K562 (cell line): Measurements from ENCODE around the gene GPR153. TPM values are rescaled to one million over a fixed set of nuclear protein-coding genes. Genes with fewer than 3 reads are reported as not detected.

Experiments
- ARID4B ChIP-seq: sonication (generic); formaldehyde crosslinking; IDR thresholded peaks from 2 replicates; pipeline ENCODE4 v1.8.0; 2022; ENCODE audit warnings: mild to moderate bottlenecking, missing genetic modification reagents
- CCNT2 ChIP-seq: IDR thresholded peaks from 2 replicates; pipeline ENCODE4 v1.6.1; 2011; ENCODE audit warnings: borderline replicate concordance, low read depth, mild to moderate bottlenecking, moderate library complexity, mixed read lengths, low read length; ENCODE audit not compliant: insufficient read length; ENCODE audit errors: extremely low read depth
- CREB3 ChIP-seq: fragments of 450-650 bp; conservative IDR thresholded peaks from 2 replicates; pipeline ENCODE4 v1.6.1; 2016; ENCODE audit warnings: missing genetic modification characterization, low read depth, mild to moderate bottlenecking, missing compliant biosample characterization, moderate library complexity
- CREB3L1 ChIP-seq: fragments of 450-650 bp; IDR thresholded peaks from 2 replicates; pipeline ENCODE4 v1.6.1; 2014; ENCODE audit warnings: low read depth, mild to moderate bottlenecking, moderate library complexity, borderline replicate concordance
- CTBP1 ChIP-seq: fragments of 450-650 bp; IDR thresholded peaks from 2 replicates; pipeline ENCODE4 v1.6.1; 2016; ENCODE audit warnings: borderline replicate concordance
- CXXC5 ChIP-seq: fragments of 250-450 bp; sonication (Bioruptor Pico); IDR thresholded peaks from 2 replicates; pipeline ENCODE4 v1.8.0; 2022; ENCODE audit warnings: inconsistent platforms, mild to moderate bottlenecking, moderate library complexity
- FOSL1 ChIP-seq: fragments of 200-800 bp; sonication (Bioruptor generic); conservative IDR thresholded peaks from 2 replicates; pipeline ENCODE4 v1.6.1; 2016; ENCODE audit warnings: missing genetic modification characterization, missing compliant biosample characterization
- JUNB ChIP-seq: fragments of 450-650 bp; formaldehyde crosslinking; conservative IDR thresholded peaks from 2 replicates; pipeline ENCODE4 v1.4.0; 2020; ENCODE audit warnings: mild to moderate bottlenecking
- KDM2B ChIP-seq: fragments of 250-450 bp; sonication (Bioruptor Pico); IDR thresholded peaks from 2 replicates; pipeline ENCODE4 v1.8.0; 2021; ENCODE audit warnings: mild to moderate bottlenecking, moderate library complexity
- NR1H2 ChIP-seq: sonication (generic); formaldehyde crosslinking; IDR thresholded peaks from 2 replicates; pipeline ENCODE4 v1.4.0; 2020; ENCODE audit warnings: mild to moderate bottlenecking, missing genetic modification reagents
- PCBP1 ChIP-seq: fragments of 200-400 bp; formaldehyde crosslinking; IDR thresholded peaks from 2 replicates; pipeline ENCODE4 v1.6.1; 2018; ENCODE audit warnings: mild to moderate bottlenecking, low read depth, low read length; ENCODE audit not compliant: poor library complexity, severe bottlenecking
- RB1 ChIP-seq: fragments of 450-650 bp; IDR thresholded peaks from 2 replicates; pipeline ENCODE4 v1.6.1; 2017; ENCODE audit warnings: low read depth, mild to moderate bottlenecking
- SMARCB1 ChIP-seq: IDR thresholded peaks from 2 replicates; pipeline ENCODE4 v1.6.1; 2011; ENCODE audit warnings: improper control_type of control experiment, low read depth; ENCODE audit not compliant: insufficient read length
- TEAD1 ChIP-seq, 2 experiments: fragments of 450-650 bp in 1 of 2; sonication (generic) in 1 of 2; formaldehyde crosslinking; IDR thresholded peaks; 2 replicates each; pipeline versions ENCODE4 v1.4.0 to v1.8.0; 2020 to 2022; ENCODE audit warnings: mild to moderate bottlenecking in 2 of 2, missing genetic modification reagents in 1 of 2
- TRIM24 ChIP-seq, 2 experiments: fragments of 450-650 bp; IDR thresholded peaks; 2 replicates each; pipeline ENCODE4 v1.6.1; 2016
- VEZF1 ChIP-seq: fragments of 200-800 bp; sonication (Bioruptor generic); IDR thresholded peaks from 2 replicates; pipeline ENCODE4 v1.6.1; 2017; ENCODE audit warnings: missing genetic modification characterization, missing compliant biosample characterization
- ZFP36 ChIP-seq: fragments of 150-350 bp; IDR thresholded peaks from 2 replicates; pipeline ENCODE4 v1.6.1; 2018; ENCODE audit warnings: low read length, low read depth; ENCODE audit not compliant: partially characterized antibody
- polyA plus RNA-seq, 8 experiments: library from polyadenylated mRNA; depleted of rRNA in 4 of 8; stranded (reverse) in 5 of 8; unstranded in 3 of 8; fragments of >200 nt; fragmentation: Nextera tagmentation in 2 of 8; fragmentation: Illumina TruSeq in 1 of 8; extraction: Ambion mirVana in 2 of 8; extraction: Trizol in 1 of 8; gene quantifications; 2 replicates each; pipeline versions ENCODE4 v1.2.1 to v1.2.3, GENCODE V29; 2011 to 2014; ENCODE audit warnings: inconsistent platforms in 1 of 8, missing spikeins in 1 of 8
- total RNA-seq, 7 experiments: library from RNA; depleted of rRNA in 6 of 7; stranded (reverse); fragments of >200 nt in 6 of 7; fragmentation: Illumina TruSeq in 2 of 7; extraction: Trizol in 2 of 7; gene quantifications; 2 replicates each; pipeline versions ENCODE4 v1.2.1 to v1.2.3, GENCODE V29; 2011 to 2021; ENCODE audit warnings: low replicate concordance in 1 of 7

GPR153 gene
- total and polyA plus RNA-seq, 9 of the 15 experiments (the other 6 are each of a cell fraction or from before 2014, with no cell fraction given) = 0.01 to 1.5 (median 0.51) TPM

GRCh38 chr1:6260961-6261614 is at the start of gene GPR153 (continued):
- TF ChIP-seq TEAD1 (CRISPR knock-in tag; IDR thresholded peaks at IDR 0.05) (0 out of 4 replicates have a peak, but pooled peaks of 1 of the 2 experiments have one; percentile 37), CCNT2 (peak; percentile 7), TRIM24 (IDR thresholded peaks at IDR 0.05) (0 out of 4 replicates have a peak, but pooled peaks of 1 of the 2 experiments have one; percentile 9), KDM2B (CRISPR knock-in tag) (0 out of 2 replicates have a peak, but pooled peaks have one; percentile 4), FOSL1 (tag) (no peak), ARID4B (CRISPR knock-in tag) (peak; percentile 33; the same call in 1 of the 2 replicates), RB1 (peak; percentile 39; the same call in 1 of the 2 replicates), SMARCB1 (no peak), CREB3 (tag) (no peak), PCBP1 (peak; percentile 41), VEZF1 (CRISPR knock-in tag) (peak; percentile 57; the same call in 1 of the 2 replicates), NR1H2 (CRISPR knock-in tag) (no peak), CXXC5 (CRISPR knock-in tag) (peak; percentile 64), CTBP1 (peak; percentile 31; the same call in 1 of the 2 replicates), ZFP36 (peak; percentile 69), CREB3L1 (peak; percentile 71; the same call in 1 of the 2 replicates), JUNB (CRISPR knock-in tag) (no peak)
